Panc1 (cell line): ENCODE results near the gene PIP4K2C. TPM values are rescaled to one million over a fixed set of nuclear protein-coding genes. Genes with fewer than 3 reads are reported as not detected.

Experiments
- ATAC-seq: fragments of 200-7000 bp; cut with Tn5 transposase; 2 replicates; pipeline ENCODE4 v1.9.1; 2020; ENCODE audit warnings: mild to moderate bottlenecking, moderate library complexity
- BruUV-seq: library from RNA; stranded (reverse); fragments of 400-500 nt; replicated peaks from 2 replicates; lab custom pipeline; 2021; lab: Mats Ljungman, UMichigan
- CTCF ChIA-PET: fragments of 300-600 bp; sonication (Branson Sonifier 250); formaldehyde crosslinking; loops from one replicate; lab custom pipeline; 2022; ENCODE audit warnings: antibody characterized with exemption; lab: Charles Lee
- POLR2A ChIA-PET: fragments of 300-600 bp; sonication (Branson Sonifier 250); formaldehyde crosslinking; loops from one replicate; lab custom pipeline; 2022; ENCODE audit warnings: antibody characterized with exemption; lab: Charles Lee
- DNase-seq: peaks from one replicate; pipeline ENCODE4 v3.0.0-alpha.2; 2010; ENCODE audit warnings: low read depth, low spot score
- H3K27ac ChIP-seq: 2 replicates; pipeline ENCODE4 v1.5.1; 2011; ENCODE audit warnings: mild to moderate bottlenecking, low read length, inconsistent platforms
- H3K27me3 ChIP-seq: fragments of 200-500 bp; sonication (Bioruptor generic); 2 replicates; pipeline ENCODE4 v1.6.0; 2014; ENCODE audit warnings: low read length, inconsistent platforms; ENCODE audit not compliant: control insufficient read depth, insufficient read depth
- H3K36me3 ChIP-seq: fragments of 200-500 bp; sonication (Bioruptor generic); 2 replicates; pipeline ENCODE4 v1.5.1; 2014; ENCODE audit warnings: inconsistent platforms, mild to moderate bottlenecking, low read length, moderate library complexity; ENCODE audit not compliant: control insufficient read depth, insufficient read depth
- H3K4me1 ChIP-seq: 2 replicates; pipeline ENCODE4 v1.5.1; 2011; ENCODE audit warnings: inconsistent platforms, mild to moderate bottlenecking, low read length, moderate library complexity; ENCODE audit not compliant: control insufficient read depth, insufficient read depth
- H3K4me3 ChIP-seq, 2 experiments: 2 replicates each; pipeline ENCODE4 v1.5.1; 2011 to 2012; ENCODE audit warnings: low read depth in 2 of 2, low read length in 2 of 2, mild to moderate bottlenecking in 2 of 2, inconsistent platforms in 1 of 2, moderate library complexity in 1 of 2
- H3K9me3 ChIP-seq: fragments of 200-500 bp; sonication (Bioruptor generic); 2 replicates; pipeline ENCODE4 v1.5.1; 2014; ENCODE audit warnings: low read depth, mild to moderate bottlenecking, inconsistent platforms, low read length, moderate library complexity; ENCODE audit not compliant: control insufficient read depth, insufficient read depth
- CTCF ChIP-seq: fragments of 450-650 bp; IDR thresholded peaks from 2 replicates; pipeline ENCODE4 v1.5.1; 2017; ENCODE audit warnings: mild to moderate bottlenecking
- POLR2AphosphoS5 ChIP-seq: IDR thresholded peaks from 2 replicates; pipeline ENCODE4 v1.6.1; 2012; ENCODE audit warnings: mild to moderate bottlenecking, low read depth, low read length, moderate library complexity
- REST ChIP-seq, 2 experiments: IDR thresholded peaks; 2 replicates each; pipeline ENCODE4 v1.6.1; 2011 to 2012; ENCODE audit warnings: low read depth in 2 of 2, control low read depth in 1 of 2, low read length in 1 of 2, mild to moderate bottlenecking in 1 of 2, moderate library complexity in 1 of 2; ENCODE audit not compliant: insufficient read depth in 1 of 2
- SIN3A ChIP-seq: IDR thresholded peaks from 2 replicates; pipeline ENCODE4 v1.6.1; 2012; ENCODE audit warnings: low read depth, mild to moderate bottlenecking, low read length, moderate library complexity, borderline replicate concordance; ENCODE audit not compliant: insufficient read depth
- TCF7L2 ChIP-seq: IDR thresholded peaks from 2 replicates; pipeline ENCODE4 v1.6.1; 2011; ENCODE audit warnings: mild to moderate bottlenecking, low read depth, low read length, inconsistent platforms
- in situ Hi-C: cut with HindIII; loops from 2 replicates; pipeline ENCODE4 v1.10.0; 2016; ENCODE audit warnings: low sequenced_read_pairs, low pct_unique_long_range_greater_than_20kb
- intact Hi-C: fragments of 100-400 bp; cut with micrococcal nuclease; formaldehyde crosslinking; loops from one replicate; pipeline ENCODE4 v1.10.0; 2022; ENCODE audit not compliant: unreplicated experiment
- total RNA-seq: library from RNA; stranded (reverse); gene quantifications from one replicate; pipeline ENCODE4 v1.2.1, GENCODE V29; 2021; ENCODE audit not compliant: unreplicated experiment

Gene PIP4K2C
- total RNA-seq, 1 experiment from 2014 or later = 62.6 TPM

GRCh38 chr12:57620245-57620935 is 29.4 kb downstream of the PIP4K2C start:
- BruUV-seq = no TSS peak
- no peak overlapping the region for H3K27ac ChIP-seq
- intact Hi-C loops (loop anchor here (5.0 kb wide), 1 partner anchor 163 kb away; the partner anchor contains the start of genes GLI1 and INHBE), in situ Hi-C loops (no loop called here)
- H3K9me3 ChIP-seq = no peaks in the 10 kb centered on the region
- ATAC-seq (no peak), DNase-seq (no peak)
- ChIA-PET CTCF (interaction anchor here (1.5 kb wide), 1 partner anchor 37 kb away, joined by 5 read pairs; no protein-coding TSS in a partner anchor), POLR2A (no interaction called here)
- no peaks in the 10 kb centered on the region for H3K36me3 ChIP-seq
- TF ChIP-seq TCF7L2 = no peak
- no peak for TF ChIP-seq SIN3A
- no peak for TF ChIP-seq POLR2AphosphoS5
- no peak for TF ChIP-seq CTCF
- TF ChIP-seq REST (IDR thresholded peaks at IDR 0.05; ENCODE audit: insufficient read depth in 1 of 2, low read depth in 2 of 2, low read length in 1 of 2) = no peak
- H3K4me1 ChIP-seq = peaks cover 13% of the 10 kb centered on the region
- no peak overlapping the region for H3K4me3 ChIP-seq
- H3K27me3 ChIP-seq = no peaks in the 10 kb centered on the region

- BruUV-seq = no TSS peak
- Histone ChIP-seq H3K4me1 (peaks cover 13% of the 10 kb centered on the region), H3K36me3 (no peaks in the 10 kb centered on the region), H3K4me3 (peak overlapping the region; percentile 18 to 53), H3K9me3 (no peaks in the 10 kb centered on the region), H3K27ac (no peak overlapping the region), H3K27me3 (no peaks in the 10 kb centered on the region)
- in situ Hi-C loops = no loop called here
- ChIA-PET POLR2A (no interaction called here), CTCF (interaction anchor here (1.5 kb wide), 1 partner anchor 38 kb away, joined by 5 read pairs; no protein-coding TSS in a partner anchor)
- intact Hi-C loops = loop anchor here (1.0 to 5.0 kb wide), 2 partner anchors 38 to 164 kb away; partner anchors contain the start of genes GLI1 and INHBE
- TF ChIP-seq CTCF (no peak), REST (IDR thresholded peaks at IDR 0.05; ENCODE audit: insufficient read depth in 1 of 2, low read depth in 2 of 2, low read length in 1 of 2) (0 out of 4 replicates have a peak, but pooled peaks of 1 of the 2 experiments have one; percentile 19)
- no peak for DNase-seq
- ATAC-seq = no peak
Observed at GRCh38 chr12:57620936-57621496, 30.0 kb downstream of the PIP4K2C start.
